Hematopoietic multipotent progenitor cell treated with erythropoietin and hydrocortisone succinate and interleukin-3 and kit ligand, for 15 days (in vitro differentiated cells): ENCODE data around the gene SDC4.

Experiments used
- DNase-seq: peaks from one replicate; pipeline ENCODE4 v3.0.0-alpha.2; 2015; ENCODE audit warnings: low spot score

Gene SDC4

GRCh38 chr20:45347936-45348778 is at the start of gene SDC4:
Gene SDC4, minus strand, starts transcription at chr20:45348424. Its CDS starts 40 bp downstream, at chr20:45348384.
- peak; percentile 55 for DNase-seq

- DNase-seq = no peak
These were observed 46.8 kb upstream of the SDC4 start for GRCh38 chr20:45395114-45395415.

GRCh38 chr20:45394221-45395113 is 46.2 kb upstream of the SDC4 start:
- no peak for DNase-seq

- no peak for DNase-seq
These were observed 44.5 kb upstream of the SDC4 start for GRCh38 chr20:45392733-45393132.

GRCh38 chr20:45391559-45391958 is 43.3 kb upstream of the SDC4 start:
- no peak for DNase-seq

GRCh38 chr20:45390931-45391330 is 42.7 kb upstream of the SDC4 start:
- no peak for DNase-seq

- no peak for DNase-seq
These were observed 39.0 kb upstream of the SDC4 start for GRCh38 chr20:45387274-45387673.

GRCh38 chr20:45378191-45378590 is 30.0 kb upstream of the SDC4 start, which contains the start of gene TP53TG5:
Gene TP53TG5, minus strand, starts transcription at chr20:45378325. Its CDS starts 89 bp downstream, at chr20:45378236.
- no peak for DNase-seq

GRCh38 chr20:45377269-45377668 is 29.0 kb upstream of the SDC4 start:
- no peak for DNase-seq

- DNase-seq = no peak
These were observed 26.7 kb upstream of the SDC4 start for GRCh38 chr20:45374966-45375365.

GRCh38 chr20:45374101-45374467 is 25.9 kb upstream of the SDC4 start:
- no peak for DNase-seq

GRCh38 chr20:45373353-45374100 is 25.3 kb upstream of the SDC4 start:
- DNase-seq = peak; percentile 88

GRCh38 chr20:45372646-45373352 is 24.6 kb upstream of the SDC4 start:
- no peak for DNase-seq

- no peak for DNase-seq
These were observed 24.0 kb upstream of the SDC4 start for GRCh38 chr20:45372241-45372640.

GRCh38 chr20:45370571-45371160 is 22.4 kb upstream of the SDC4 start:
- DNase-seq = no peak

GRCh38 chr20:45368221-45368980 is 20.2 kb upstream of the SDC4 start:
- no peak for DNase-seq

GRCh38 chr20:45367126-45367525 is 18.9 kb upstream of the SDC4 start:
- DNase-seq = no peak

- no peak for DNase-seq
These were observed 18.4 kb upstream of the SDC4 start for GRCh38 chr20:45366631-45367030.

- DNase-seq = no peak
These were observed 18.0 kb upstream of the SDC4 start for GRCh38 chr20:45366192-45366591.

GRCh38 chr20:45365444-45365970 is 17.3 kb upstream of the SDC4 start:
- no peak for DNase-seq
